ENCODE results near the gene VEZT.

The VEZT gene

GRCh38 chr12:95201056-95201670 lies 16.4 kb upstream of the VEZT start:
- no peak for DNase-seq

DNA sequence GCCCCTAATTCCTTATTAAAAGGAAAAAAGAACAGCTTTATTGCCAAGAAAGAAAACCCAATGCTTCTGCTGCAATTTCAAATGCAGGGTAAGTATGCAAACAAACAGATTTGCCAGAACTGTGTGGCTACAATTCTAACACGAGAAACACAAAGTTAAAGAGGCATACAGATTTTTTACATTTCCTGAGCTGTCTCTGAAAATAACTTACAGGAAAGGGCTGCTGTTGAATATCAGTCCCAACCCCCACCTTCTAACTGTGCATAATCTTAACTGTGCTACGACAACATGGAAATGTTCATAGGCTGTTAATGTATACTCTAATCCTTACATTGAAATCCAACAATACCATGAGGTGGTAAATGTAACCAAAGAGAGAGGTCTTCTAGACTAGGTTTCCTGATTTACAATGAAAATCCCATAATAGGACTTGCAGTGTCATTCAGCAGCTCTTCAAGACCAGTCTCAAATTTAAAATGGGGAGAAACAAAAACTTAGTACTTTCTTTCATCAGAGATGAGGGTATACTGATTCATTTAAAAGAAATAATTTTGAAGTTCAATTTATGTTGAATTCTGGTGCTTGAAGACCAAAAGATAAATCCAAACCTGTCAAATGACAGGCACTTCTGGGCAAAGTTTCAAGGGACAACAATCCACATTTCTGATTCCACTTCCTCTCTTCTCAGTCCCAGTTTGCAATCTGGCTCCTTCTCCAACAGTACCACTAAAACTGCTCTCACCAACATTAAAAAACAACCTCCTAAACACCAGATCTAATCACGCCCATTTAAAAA lies 14.7 kb upstream of the VEZT start:
- no peak for DNase-seq

DNA sequence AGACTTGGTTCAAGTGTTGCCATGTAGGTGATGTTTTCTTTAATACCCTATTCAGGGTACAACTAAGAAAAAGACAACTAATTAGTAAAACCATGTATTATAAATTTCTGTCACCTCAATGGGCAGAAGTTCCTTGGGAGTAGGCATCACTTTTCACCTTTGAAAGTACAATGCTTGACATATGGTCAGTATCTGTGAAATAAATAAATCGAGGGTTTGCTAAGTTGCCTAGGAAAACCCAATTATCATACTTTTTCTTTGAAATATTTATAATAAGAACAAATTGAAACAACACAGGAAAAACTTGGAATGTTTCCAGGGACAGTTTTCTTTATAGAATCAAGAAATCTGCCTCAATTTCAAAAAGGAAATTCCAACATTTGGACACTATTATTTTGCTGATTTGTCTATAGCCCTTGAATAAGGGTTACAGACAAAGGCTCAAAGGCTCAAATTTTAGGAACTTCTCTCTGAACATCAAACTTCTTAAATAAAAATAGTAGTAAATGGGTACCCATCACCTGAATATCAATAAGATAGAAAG lies 14.0 kb upstream of the VEZT start:
- no peak for DNase-seq

DNA sequence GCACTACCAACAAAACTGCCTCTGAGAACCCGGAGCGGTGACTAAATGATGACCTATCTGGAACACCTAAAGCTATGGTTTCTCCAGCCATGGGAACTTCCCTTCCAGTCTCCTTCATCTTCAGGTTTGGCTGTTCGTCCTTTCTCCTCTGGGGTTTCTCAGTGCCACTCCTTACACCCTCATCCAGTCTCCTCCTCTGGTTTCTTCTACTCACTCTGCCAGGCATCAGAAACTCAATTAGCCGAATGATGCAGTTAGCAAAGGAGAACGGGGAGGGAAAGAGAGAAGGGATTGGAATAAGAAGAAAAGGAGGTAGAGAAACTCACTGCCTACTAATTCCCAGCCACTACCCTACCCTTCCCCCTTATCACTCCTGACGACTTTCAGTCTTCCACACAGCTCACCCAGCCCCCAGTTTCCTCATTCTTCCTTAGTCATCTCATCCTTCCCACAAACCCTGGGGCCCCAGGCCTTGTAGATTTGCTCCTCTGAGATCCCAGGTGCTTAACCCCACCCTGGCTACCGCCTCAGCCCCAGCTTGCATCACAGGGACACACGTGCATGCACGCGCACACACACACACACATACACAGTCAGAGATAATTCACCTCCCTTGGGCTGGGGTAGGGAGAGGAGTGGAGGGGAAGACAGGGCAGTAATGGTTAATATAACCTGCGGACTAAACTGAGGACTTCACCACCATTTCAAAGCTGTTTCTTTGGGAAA lies 13.3 kb upstream of the VEZT start:
- no peak for DNase-seq

- no peak for DNase-seq
These were observed 12.5 kb upstream of the VEZT start for GRCh38 chr12:95205016-95205624.

DNA sequence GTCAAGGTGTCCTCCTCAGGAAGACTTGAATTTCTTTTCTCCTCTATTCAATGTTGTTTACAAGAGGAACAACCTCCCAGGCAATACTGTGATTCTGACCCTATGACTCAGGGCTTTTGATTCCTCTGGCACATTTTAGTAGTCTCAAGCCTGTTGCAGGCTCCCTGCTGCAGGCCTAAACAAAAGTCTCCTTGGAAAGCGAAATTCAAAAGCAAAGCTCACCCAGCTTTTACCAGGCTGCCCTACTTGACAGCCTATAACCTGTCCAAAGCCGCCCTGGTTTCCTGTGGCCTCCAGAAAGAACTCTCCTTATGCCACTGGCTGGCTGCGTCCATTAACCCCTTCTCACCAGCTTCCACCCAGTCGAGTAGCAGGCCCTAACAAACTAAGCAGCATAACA lies 11.9 kb upstream of the VEZT start:
- no peak for DNase-seq

DNA sequence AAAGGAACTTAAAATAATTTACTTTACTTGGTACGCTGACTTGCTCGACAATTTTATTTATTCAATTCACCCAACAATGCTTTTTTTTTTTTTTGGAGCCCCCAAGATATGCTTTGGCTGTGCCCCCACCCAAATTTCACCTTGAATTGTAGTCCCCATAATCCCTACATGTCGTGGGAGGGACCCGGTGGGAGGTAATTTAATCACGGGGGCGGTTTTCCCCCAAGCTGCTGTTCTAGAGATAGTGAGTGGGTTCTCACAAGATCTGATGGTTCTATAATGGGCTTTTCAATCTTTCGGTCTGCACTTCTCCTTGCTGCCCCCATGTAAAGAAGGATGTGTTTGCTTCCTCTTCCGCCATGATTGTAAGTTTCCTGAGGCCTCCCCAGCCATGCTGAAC lies 10.7 kb upstream of the VEZT start:
- no peak for DNase-seq

DNA sequence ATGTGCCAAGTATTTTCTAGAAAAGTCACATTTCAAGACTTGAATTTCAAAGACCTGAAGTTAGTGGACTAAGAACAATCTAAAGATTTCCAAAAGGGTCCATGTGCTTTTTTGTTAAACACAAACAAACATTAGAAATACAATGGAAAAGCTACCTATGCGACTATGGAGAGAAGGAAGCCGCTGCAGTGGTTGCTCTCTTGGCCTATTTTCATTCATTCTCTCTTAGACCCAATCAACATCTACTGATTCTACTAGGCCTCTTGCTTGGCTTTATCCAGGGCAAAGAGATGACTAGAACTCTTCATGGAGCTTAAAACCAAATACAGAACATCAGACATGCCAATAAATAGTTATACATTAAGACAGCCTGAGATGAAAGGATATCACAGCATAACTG lies 10.2 kb upstream of the VEZT start:
- DNase-seq = no peak

DNA sequence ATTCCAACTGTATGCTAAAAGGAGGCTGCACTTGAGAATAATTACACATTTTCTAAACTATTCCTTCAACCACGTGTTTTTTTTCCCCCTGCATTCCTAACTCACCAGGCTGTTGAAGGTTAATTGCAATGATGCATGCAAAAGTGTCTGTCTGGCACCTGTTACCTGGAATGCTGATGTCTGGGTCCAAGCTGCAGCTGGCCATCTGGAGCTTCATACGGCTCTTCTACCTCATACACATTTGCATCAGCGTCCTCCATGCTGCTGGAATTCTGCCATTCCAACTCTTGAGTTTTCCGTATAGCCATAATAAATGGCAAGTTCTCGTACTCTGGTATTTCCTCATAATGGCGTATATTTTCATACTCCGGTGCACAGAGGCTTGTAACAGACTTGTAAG lies 8.9 kb upstream of the VEZT start:
- DNase-seq = no peak

- DNase-seq = no peak
These were observed 5.0 kb upstream of the VEZT start for GRCh38 chr12:95212586-95212985.

DNA sequence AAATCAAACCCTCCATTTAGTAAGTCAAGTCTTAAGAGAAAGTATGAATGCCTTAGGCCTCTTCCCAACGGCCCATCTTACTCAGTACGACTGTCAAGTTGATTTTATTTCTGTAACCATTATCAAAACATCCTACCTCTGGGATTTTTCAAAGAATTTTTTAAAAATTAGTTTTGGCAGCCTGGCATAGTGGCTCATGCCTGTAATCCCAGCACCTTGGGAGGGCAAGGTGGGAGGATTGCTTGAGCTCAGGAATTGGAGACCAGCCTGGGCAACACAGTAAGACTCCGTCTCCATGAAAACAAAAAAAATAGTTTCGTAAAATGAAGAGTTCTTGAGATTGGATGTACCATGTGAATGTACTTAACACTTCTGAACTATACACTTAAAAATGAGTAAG lies 4.5 kb upstream of the VEZT start:
- no peak for DNase-seq

GRCh38 chr12:95213928-95214327 lies 3.7 kb upstream of the VEZT start:
- DNase-seq = no peak

DNA sequence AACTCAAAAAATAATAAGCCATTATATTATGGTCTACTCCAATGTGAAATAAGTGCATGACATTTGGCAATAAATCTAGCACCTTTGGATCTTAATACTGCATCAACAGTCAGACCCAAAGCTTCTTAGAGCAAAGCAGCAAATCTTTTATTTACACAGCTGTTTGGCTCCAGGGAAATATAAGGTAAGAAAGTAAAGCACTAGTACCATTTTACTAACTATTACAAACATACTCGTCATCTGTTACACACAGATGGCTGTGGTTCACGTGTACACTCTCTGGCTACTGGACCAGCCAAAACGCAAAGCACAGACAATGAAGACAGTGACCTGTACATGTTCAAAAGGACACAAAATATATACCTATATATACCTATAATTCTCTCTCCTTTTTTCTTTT lies 3.1 kb upstream of the VEZT start:
- no peak for DNase-seq

- no peak for DNase-seq
These were observed 1.7 kb upstream of the VEZT start for GRCh38 chr12:95215949-95216348.

GRCh38 chr12:95216711-95217376 lies 763 bp upstream of the VEZT start:
- DNase-seq = peak; percentile 10

DNA sequence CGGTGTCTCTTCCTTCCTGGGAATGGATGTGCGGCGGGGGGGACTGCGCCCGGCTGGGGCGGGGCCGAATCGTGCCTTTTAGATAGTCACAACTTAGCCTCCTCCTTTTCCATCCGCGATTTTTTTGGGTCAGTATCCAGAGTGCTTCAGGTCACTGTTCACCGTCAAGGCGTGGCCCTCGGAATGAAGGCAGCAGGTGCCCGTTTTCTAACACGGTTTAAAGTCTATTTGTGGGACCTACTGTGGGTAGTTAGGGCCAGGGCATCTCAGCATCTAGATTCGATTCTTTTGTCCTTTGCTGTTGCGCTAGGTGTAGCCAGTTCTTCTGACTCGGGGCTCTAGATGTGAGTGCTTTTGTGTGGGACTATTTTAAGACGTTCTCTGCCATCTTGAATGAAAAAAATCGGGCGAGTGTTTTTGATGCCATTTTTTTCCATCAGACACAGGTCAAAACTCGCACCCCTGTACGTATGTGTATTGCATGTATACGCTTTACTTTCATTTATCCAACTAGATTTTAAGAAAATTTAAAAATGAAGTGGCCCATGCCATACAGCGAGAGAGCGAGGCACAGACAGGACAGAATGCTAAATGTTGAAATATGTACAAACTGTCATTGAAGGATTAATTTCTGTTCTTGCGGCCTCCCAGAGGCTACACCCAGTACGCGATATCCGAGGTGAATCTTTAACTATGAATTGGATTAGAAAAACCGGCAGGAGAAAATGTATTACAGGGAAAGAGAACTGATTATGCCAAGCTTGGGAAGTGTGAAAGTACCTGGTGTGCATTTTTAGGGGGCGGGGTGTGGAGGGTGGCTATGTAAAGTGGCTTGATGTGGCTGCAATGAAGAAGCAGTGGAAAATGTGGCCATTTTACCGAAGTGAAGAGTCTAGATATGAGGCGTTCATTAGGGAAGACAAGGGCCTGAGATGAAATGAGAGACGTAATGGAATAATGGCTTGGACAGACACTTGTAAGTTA lies 835 bp downstream of the VEZT start:
- peak; percentile 40 for DNase-seq

GRCh38 chr12:95220190-95220589 lies 2.6 kb downstream of the VEZT start:
- no peak for DNase-seq

GRCh38 chr12:95220726-95221125 lies 3.1 kb downstream of the VEZT start:
- DNase-seq = no peak

DNA sequence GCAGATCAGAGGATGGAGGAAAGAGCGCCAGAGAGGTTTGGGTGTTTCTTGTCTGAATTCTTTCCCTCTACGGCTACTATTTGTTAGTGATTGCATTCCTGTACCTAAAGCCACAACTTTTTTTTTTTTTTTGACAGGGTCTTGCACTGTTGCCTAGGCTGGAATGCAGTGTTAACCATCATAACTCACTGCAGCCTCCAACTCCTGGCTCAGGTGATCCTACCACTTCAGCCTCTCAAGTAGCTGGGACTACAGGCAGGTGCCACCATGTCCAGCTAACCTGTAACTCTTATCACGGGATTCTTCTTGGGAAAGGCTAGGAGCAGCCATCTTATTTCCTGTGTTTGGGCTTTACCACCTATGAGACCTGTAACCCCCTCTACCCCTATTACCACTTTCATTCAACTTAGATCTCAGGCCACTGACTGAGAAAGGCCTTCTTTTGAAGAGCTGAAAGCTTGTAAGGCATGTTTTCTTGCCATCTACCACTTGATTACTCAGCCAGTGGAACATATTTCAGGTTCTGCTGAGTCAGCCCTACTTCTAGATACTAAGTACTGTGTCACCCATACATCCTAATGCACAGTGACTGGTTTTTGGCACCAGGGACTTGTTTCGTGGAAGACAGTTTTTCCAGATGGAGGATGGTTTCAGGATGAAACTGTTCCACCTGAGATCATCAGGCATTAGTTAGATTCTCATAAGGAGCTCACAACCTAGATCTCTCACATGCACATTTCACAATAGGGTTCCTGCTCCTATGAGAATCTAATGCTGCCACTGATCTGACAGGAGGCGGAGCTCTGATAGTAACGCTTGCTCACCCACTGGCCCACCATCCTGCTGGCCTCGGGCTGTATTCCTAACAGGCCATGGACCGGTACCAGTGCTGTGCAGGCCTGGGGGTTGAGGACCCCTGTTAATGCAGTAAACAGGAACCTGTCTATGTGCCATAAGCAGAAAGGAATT lies 6.9 kb downstream of the VEZT start:
- DNase-seq = no peak

- DNase-seq = no peak
These were observed 8.1 kb downstream of the VEZT start for GRCh38 chr12:95225645-95226212.

All from CD4-positive, alpha-beta T cell treated with Interleukin-6 for 4 hours (primary cell).